Measurements from ENCODE around the gene NSMF.

DNA sequence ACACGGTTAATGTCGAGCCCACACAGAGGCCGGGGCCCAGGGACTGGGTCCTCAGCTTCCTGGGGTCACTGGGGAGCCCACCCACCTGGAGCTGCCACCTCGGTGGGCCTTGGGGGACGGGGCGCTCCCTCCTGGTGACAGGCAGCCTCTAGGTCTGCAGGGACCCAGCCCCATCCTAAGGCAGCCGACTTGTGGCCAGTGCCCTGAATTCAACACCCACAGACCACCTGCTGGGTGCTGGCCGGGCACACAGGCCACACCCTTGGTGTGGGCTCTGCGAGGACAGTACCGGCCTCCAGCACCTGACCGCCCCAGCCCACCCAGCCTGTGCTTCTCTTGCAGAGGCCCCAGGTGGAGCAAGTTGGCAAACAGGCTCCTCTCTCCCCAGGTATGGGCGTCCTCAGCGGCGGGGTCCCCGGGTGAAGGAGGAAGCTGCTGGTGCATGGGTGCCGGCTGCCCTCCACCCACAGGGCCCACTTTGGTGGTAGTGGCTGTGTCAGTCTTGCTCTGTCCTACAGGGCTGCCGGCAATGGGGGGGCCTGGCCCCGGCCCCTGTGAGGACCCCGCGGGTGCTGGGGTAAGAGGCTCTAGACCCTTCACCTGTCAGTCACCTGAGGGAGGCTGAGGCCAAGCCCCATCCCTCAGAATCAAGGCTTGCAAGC is 26.3 kb downstream of the NSMF start:
- TF ChIP-seq, protein P1, sequence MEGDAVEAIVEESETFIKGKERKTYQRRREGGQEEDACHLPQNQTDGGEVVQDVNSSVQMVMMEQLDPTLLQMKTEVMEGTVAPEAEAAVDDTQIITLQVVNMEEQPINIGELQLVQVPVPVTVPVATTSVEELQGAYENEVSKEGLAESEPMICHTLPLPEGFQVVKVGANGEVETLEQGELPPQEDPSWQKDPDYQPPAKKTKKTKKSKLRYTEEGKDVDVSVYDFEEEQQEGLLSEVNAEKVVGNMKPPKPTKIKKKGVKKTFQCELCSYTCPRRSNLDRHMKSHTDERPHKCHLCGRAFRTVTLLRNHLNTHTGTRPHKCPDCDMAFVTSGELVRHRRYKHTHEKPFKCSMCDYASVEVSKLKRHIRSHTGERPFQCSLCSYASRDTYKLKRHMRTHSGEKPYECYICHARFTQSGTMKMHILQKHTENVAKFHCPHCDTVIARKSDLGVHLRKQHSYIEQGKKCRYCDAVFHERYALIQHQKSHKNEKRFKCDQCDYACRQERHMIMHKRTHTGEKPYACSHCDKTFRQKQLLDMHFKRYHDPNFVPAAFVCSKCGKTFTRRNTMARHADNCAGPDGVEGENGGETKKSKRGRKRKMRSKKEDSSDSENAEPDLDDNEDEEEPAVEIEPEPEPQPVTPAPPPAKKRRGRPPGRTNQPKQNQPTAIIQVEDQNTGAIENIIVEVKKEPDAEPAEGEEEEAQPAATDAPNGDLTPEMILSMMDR (conservative IDR thresholded peaks at IDR 0.05; ENCODE audit: low read length) = no peak
- no peak for TF ChIP-seq EZH2phosphoT487 (IDR thresholded peaks at IDR 0.05; ENCODE audit: borderline replicate concordance)
